B cell (primary cell): ENCODE measurements around the gene SLC30A2. TPM values are rescaled to one million over a fixed set of nuclear protein-coding genes. Genes with fewer than 3 reads are reported as not detected.
A peak's percentile ranks its signal among the peaks of the same experiment; 100 is the strongest.

ENCODE experiments used
- ATAC-seq: fragments of 200-7000 bp; cut with Tn5 transposase; one replicate; pipeline ENCODE4 v1.10.0; 2021; ENCODE audit warnings: low read depth, mild to moderate bottlenecking, moderate number of reproducible peaks, moderate library complexity
- CTCF ChIA-PET: fragments of 350-600 bp; sonication (Branson Sonifier 250); formaldehyde crosslinking; loops from one replicate; lab custom pipeline; 2021; ENCODE audit warnings: antibody characterized with exemption, inconsistent platforms; lab: Charles Lee
- POLR2A ChIA-PET: fragments of 350-600 bp; sonication (Branson Sonifier 250); formaldehyde crosslinking; loops from one replicate; lab custom pipeline; 2021; ENCODE audit warnings: antibody characterized with exemption; lab: Charles Lee
- DNase-seq: peaks from one replicate; pipeline ENCODE4 v3.0.0; 2013
- H2AFZ ChIP-seq: 2 replicates; pipeline ENCODE4 v1.6.1; 2012; ENCODE audit warnings: mild to moderate bottlenecking, low read depth, low read length; ENCODE audit not compliant: insufficient read depth, poor library complexity, severe bottlenecking
- H3K27ac ChIP-seq, 2 donors: 1 replicate in 1 of 2; 2 replicates in 1 of 2; pipeline ENCODE4 v1.5.1; 2012 to 2013; ENCODE audit warnings: low read length in 2 of 2, mild to moderate bottlenecking in 2 of 2, moderate library complexity in 1 of 2
- H3K27me3 ChIP-seq, 4 experiments: fragments of 200-600 bp in 1 of 4; sonication (generic) in 1 of 4; replicated peaks in 1 of 4; 1 replicate in 2 of 4; 2 replicates in 2 of 4; pipeline versions ENCODE4 v1.6.1 to v1.7.0; 2013 to 2016; ENCODE audit warnings: low read length in 3 of 4, mild to moderate bottlenecking in 2 of 4, mixed read lengths in 1 of 4, moderate library complexity in 1 of 4; ENCODE audit not compliant: insufficient read depth in 4 of 4, control insufficient read depth in 3 of 4; ENCODE audit errors: control extremely low read depth in 1 of 4
- H3K36me3 ChIP-seq, 2 experiments: replicated peaks in 1 of 2; 1 replicate in 1 of 2; 2 replicates in 1 of 2; pipeline versions ENCODE4 v1.6.1 to v1.7.1; 2013; ENCODE audit warnings: low read length in 1 of 2; ENCODE audit not compliant: insufficient read depth in 2 of 2, control insufficient read depth in 1 of 2; ENCODE audit errors: control extremely low read depth in 1 of 2, extremely low read depth in 1 of 2
- H3K4me1 ChIP-seq, 2 donors: fragments of 200-600 bp in 1 of 2; sonication (generic) in 1 of 2; 1 replicate in 1 of 2; 2 replicates in 1 of 2; pipeline versions ENCODE4 v1.5.1 to v1.6.1; 2013 to 2017; ENCODE audit warnings: low read length in 2 of 2; ENCODE audit not compliant: control insufficient read depth in 2 of 2, insufficient read depth in 2 of 2
- H3K4me2 ChIP-seq: replicated peaks from 2 replicates; pipeline ENCODE3; 2012; ENCODE audit warnings: mild to moderate bottlenecking, low read depth, low read length; ENCODE audit not compliant: poor library complexity, severe bottlenecking
- H3K4me3 ChIP-seq, 5 experiments: fragments of 200-600 bp in 1 of 5; sonication (generic) in 1 of 5; 1 replicate in 3 of 5; 2 replicates in 2 of 5; pipeline versions ENCODE4 v1.5.1 to v1.7.0; 2011 to 2016; ENCODE audit warnings: low read length in 4 of 5, mild to moderate bottlenecking in 4 of 5, low read depth in 2 of 5, control low read depth in 1 of 5, moderate library complexity in 1 of 5; ENCODE audit not compliant: insufficient read depth in 1 of 5; ENCODE audit errors: control extremely low read depth in 1 of 5, extremely low read depth in 1 of 5
- H3K79me2 ChIP-seq: fragments of 200-600 bp; sonication (generic); one replicate; pipeline ENCODE4 v1.6.0; 2016; ENCODE audit warnings: low read length; ENCODE audit not compliant: control insufficient read depth, insufficient read depth
- H3K9ac ChIP-seq: fragments of 200-600 bp; sonication (generic); 2 replicates; pipeline ENCODE4 v1.6.1; 2017; ENCODE audit warnings: mild to moderate bottlenecking, low read length, moderate library complexity
- H3K9me3 ChIP-seq, 3 donors: one replicate each; pipeline versions ENCODE4 v1.6.1 to v1.7.1; 2013; ENCODE audit warnings: low read length in 2 of 3; ENCODE audit not compliant: control insufficient read depth in 2 of 3, insufficient read depth in 1 of 3; ENCODE audit errors: control extremely low read depth in 1 of 3
- H4K20me1 ChIP-seq: 2 replicates; pipeline ENCODE4 v1.6.0; 2012; ENCODE audit warnings: mild to moderate bottlenecking, low read length; ENCODE audit not compliant: insufficient read depth, control insufficient read depth, poor library complexity, severe bottlenecking
- H3K27ac Mint-ChIP-seq: one replicate; pipeline ENCODE4 v1.8.0; 2021; ENCODE audit warnings: mixed read lengths
- H3K27me3 Mint-ChIP-seq: one replicate; pipeline ENCODE4 v1.8.0; 2021; ENCODE audit warnings: mixed read lengths
- H3K4me1 Mint-ChIP-seq: one replicate; pipeline ENCODE4 v1.8.0; 2021; ENCODE audit warnings: mixed read lengths
- H3K4me3 Mint-ChIP-seq: one replicate; pipeline ENCODE4 v1.8.0; 2021; ENCODE audit warnings: mixed read lengths
- H3K9me3 Mint-ChIP-seq: one replicate; pipeline ENCODE4 v1.8.0; 2022; ENCODE audit warnings: mixed read lengths; ENCODE audit not compliant: insufficient read depth
- EZH2 ChIP-seq: IDR thresholded peaks from 2 replicates; pipeline ENCODE4 v1.6.1; 2012; ENCODE audit warnings: borderline replicate concordance, low read depth, mild to moderate bottlenecking, moderate library complexity, low read length; ENCODE audit not compliant: insufficient read depth, poor library complexity, severe bottlenecking
- WGBS: methylation state at CpG from one replicate; pipeline ENCODE4 v1.1.5; 2013; ENCODE audit warnings: missing lambda C conversion rate; ENCODE audit not compliant: insufficient coverage; 5-methylcytosine and 5-hydroxymethylcytosine counted together
- intact Hi-C: fragments of 100-400 bp; cut with micrococcal nuclease; formaldehyde crosslinking; loops from one replicate; pipeline ENCODE4 v1.10.0; 2022
- polyA plus RNA-seq: library from polyadenylated mRNA; depleted of rRNA; stranded (reverse); fragments of >200 nt; gene quantifications from 2 replicates; pipeline ENCODE4 v1.2.3, GENCODE V29; 2012
- total RNA-seq, 2 donors: library from RNA; stranded (reverse); fragments of 120-200 nt in 1 of 2; gene quantifications; 1 replicate in 1 of 2; 2 replicates in 1 of 2; pipeline versions ENCODE4 v1.2.3 to v1.2.4, GENCODE V29; 2013 to 2022
- TF ChIP-seq, protein P1 (sequence below): fragments of 200-600 bp; IDR thresholded peaks from one replicate; pipeline ENCODE4 v1.8.0; 2022; ENCODE audit warnings: antibody characterized with exemption, mild to moderate bottlenecking

SLC30A2 gene
- total and polyA plus RNA-seq, 2 donors (not counting 1 experiment from before 2014, with no cell fraction given), result not detected

DNA sequence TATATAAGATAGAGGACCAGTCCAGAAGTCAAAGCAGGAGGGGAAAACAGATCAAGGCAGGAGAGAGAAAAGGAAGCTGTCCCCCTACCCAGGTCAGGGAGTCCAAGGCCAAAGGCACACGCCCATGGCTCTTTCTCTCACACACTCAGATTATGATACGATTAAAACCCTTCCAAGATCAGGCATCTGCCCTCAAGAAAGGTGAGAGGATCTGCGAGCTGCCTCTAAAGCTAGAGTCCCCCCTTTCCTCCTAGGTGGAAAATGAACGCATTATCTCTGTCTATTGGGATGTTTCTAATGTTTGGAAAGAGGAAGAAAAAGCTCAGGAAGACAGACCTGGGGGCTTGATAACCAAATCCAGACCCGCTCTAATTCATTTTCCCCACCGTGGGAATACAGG lies 55.7 kb downstream of the SLC30A2 start:
- H2AFZ ChIP-seq, result no peak overlapping the region
- intact Hi-C loops, result no loop called here
- peaks cover 36% of the 10 kb centered on the region for H3K79me2 ChIP-seq
- no peaks in the 10 kb centered on the region for H3K9me3 ChIP-seq
- Mint-ChIP-seq H3K4me1 (peaks cover 11% of the 10 kb centered on the region), H3K27ac (no peak overlapping the region), H3K27me3 (no peaks in the 10 kb centered on the region), H3K9me3 (no peaks in the 10 kb centered on the region), H3K4me3 (no peak overlapping the region)
- no peak for DNase-seq
- H3K27me3 ChIP-seq, result no peaks in the 10 kb centered on the region
- TF ChIP-seq EZH2, result no peak
- TF ChIP-seq, protein P1, sequence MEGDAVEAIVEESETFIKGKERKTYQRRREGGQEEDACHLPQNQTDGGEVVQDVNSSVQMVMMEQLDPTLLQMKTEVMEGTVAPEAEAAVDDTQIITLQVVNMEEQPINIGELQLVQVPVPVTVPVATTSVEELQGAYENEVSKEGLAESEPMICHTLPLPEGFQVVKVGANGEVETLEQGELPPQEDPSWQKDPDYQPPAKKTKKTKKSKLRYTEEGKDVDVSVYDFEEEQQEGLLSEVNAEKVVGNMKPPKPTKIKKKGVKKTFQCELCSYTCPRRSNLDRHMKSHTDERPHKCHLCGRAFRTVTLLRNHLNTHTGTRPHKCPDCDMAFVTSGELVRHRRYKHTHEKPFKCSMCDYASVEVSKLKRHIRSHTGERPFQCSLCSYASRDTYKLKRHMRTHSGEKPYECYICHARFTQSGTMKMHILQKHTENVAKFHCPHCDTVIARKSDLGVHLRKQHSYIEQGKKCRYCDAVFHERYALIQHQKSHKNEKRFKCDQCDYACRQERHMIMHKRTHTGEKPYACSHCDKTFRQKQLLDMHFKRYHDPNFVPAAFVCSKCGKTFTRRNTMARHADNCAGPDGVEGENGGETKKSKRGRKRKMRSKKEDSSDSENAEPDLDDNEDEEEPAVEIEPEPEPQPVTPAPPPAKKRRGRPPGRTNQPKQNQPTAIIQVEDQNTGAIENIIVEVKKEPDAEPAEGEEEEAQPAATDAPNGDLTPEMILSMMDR, result no peak
- POLR2A ChIA-PET, result no interaction called here
- H4K20me1 ChIP-seq, result no peaks in the 10 kb centered on the region
- H3K9ac ChIP-seq, result no peak overlapping the region
- H3K36me3 ChIP-seq, result peaks cover 0 to 12% of the 10 kb centered on the region in 2 experiments
- peak overlapping the region in 1 of 5 experiments; percentile 8 for H3K4me3 ChIP-seq
- peaks cover 8 to 11% of the 10 kb centered on the region in 2 donors for H3K4me1 ChIP-seq
- ATAC-seq, result no peak
- H3K27ac ChIP-seq, result no peak overlapping the region
- H3K4me2 ChIP-seq, result peak overlapping the region; percentile 40
- WGBS, result 40% methylated on average over 1 of the region's 6 CpGs
- CTCF ChIA-PET, result interaction anchor here (1.2 to 2.0 kb wide), 3 partner anchors 9 to 95 kb away, joined by 3 to 6 read pairs (median 4); no protein-coding TSS in a partner anchor

- peaks cover 8 to 11% of the 10 kb centered on the region in 2 donors for H3K4me1 ChIP-seq
- no peak overlapping the region for H3K4me3 ChIP-seq
- Mint-ChIP-seq H3K4me3 (no peak overlapping the region), H3K27ac (no peak overlapping the region), H3K27me3 (no peaks in the 10 kb centered on the region), H3K4me1 (peaks cover 11% of the 10 kb centered on the region), H3K9me3 (no peaks in the 10 kb centered on the region)
- intact Hi-C loops, result no loop called here
- H2AFZ ChIP-seq, result no peak overlapping the region
- H3K27ac ChIP-seq, result no peak overlapping the region
- H3K27me3 ChIP-seq, result no peaks in the 10 kb centered on the region
- peaks cover 0 to 14% of the 10 kb centered on the region in 2 experiments for H3K36me3 ChIP-seq
- no peak for ATAC-seq
- H3K9me3 ChIP-seq, result no peaks in the 10 kb centered on the region
- H3K79me2 ChIP-seq, result peaks cover 29% of the 10 kb centered on the region
- DNase-seq, result no peak
- H3K4me2 ChIP-seq, result no peak overlapping the region
- no peaks in the 10 kb centered on the region for H4K20me1 ChIP-seq
- TF ChIP-seq, protein P1, result no peak
- H3K9ac ChIP-seq, result no peak overlapping the region
- CTCF ChIA-PET, result interaction anchor here (1.1 to 2.6 kb wide), 5 partner anchors 8 to 94 kb away, joined by 3 to 10 read pairs (median 4); partner anchors contain the start of gene PAFAH2
- POLR2A ChIA-PET, result no interaction called here
- 83% methylated on average over 6 of the region's 11 CpGs for WGBS
Observed at GRCh38 chr1:25989440-25990234, 56.3 kb downstream of the SLC30A2 start.
